ENCODE measurements around the gene FARSA. TPM values are rescaled to one million over a fixed set of nuclear protein-coding genes. Genes with fewer than 3 reads are reported as not detected.

Gene FARSA
- total and polyA plus RNA-seq, 2 of the 13 experiments (the other 11 are each of a cell fraction or from before 2014, with no cell fraction given), result 25.9 to 72.0 TPM

- Histone ChIP-seq H3K27ac (ENCODE audit: extremely low read length, insufficient read depth, low read length) (no peak overlapping the region), H3K36me3 (replicated peaks in 1 of 2; ENCODE audit: control insufficient read depth in 1 of 2, insufficient read depth in 2 of 2, low read length in 2 of 2) (peaks cover 27 to 48% of the 10 kb centered on the region in 2 experiments; a peak in 4 of 5 replicates)
- no peak for TF ChIP-seq ZFP62 (CRISPR knock-in tag; IDR thresholded peaks at IDR 0.05)
- TF ChIP-seq TCF7 (IDR thresholded peaks at IDR 0.05; ENCODE audit: low read depth), result no peak
- no peak for TF ChIP-seq SIX1 (CRISPR knock-in tag; IDR thresholded peaks at IDR 0.05; ENCODE audit: borderline replicate concordance)
- no peak for TF ChIP-seq ZNF7 (CRISPR knock-in tag; IDR thresholded peaks at IDR 0.05)
- peak; percentile 30; the same call in 1 of the 2 replicates for TF ChIP-seq RBFOX2 (IDR thresholded peaks at IDR 0.05; ENCODE audit: low read depth, low read length)
- no peak for TF ChIP-seq ZSCAN31 (CRISPR knock-in tag; IDR thresholded peaks at IDR 0.05; ENCODE audit: low read depth)
- no peak for TF ChIP-seq ZNF260 (CRISPR knock-in tag; IDR thresholded peaks at IDR 0.05; ENCODE audit: borderline replicate concordance, low read depth)
- TF ChIP-seq AGO2 (optimal IDR thresholded peaks at IDR 0.05; ENCODE audit: low read depth, low read length), result peak; percentile 91
- peak; percentile 21 for TF ChIP-seq RBM22 (optimal IDR thresholded peaks at IDR 0.05; ENCODE audit: low read length)
- TF ChIP-seq ZNF501 (CRISPR knock-in tag; IDR thresholded peaks at IDR 0.05), result no peak
- TF ChIP-seq FOXK2 (IDR thresholded peaks at IDR 0.05), result no peak
- TF ChIP-seq AGO1 (IDR thresholded peaks at IDR 0.05; ENCODE audit: low read depth, low read length, poor library complexity, severe bottlenecking), result peak; percentile 67
- 0 out of 2 replicates have a peak, but pooled peaks have one; percentile 11 for TF ChIP-seq RARA (CRISPR knock-in tag; IDR thresholded peaks at IDR 0.05)
- no peak for TF ChIP-seq ZNF34 (CRISPR knock-in tag; IDR thresholded peaks at IDR 0.05; ENCODE audit: borderline replicate concordance)
- no peak for TF ChIP-seq PBX3 (CRISPR knock-in tag; IDR thresholded peaks at IDR 0.05; ENCODE audit: borderline replicate concordance)
- 0 out of 2 replicates have a peak, but pooled peaks have one; percentile 49 for TF ChIP-seq PAF1 (CRISPR knock-in tag; IDR thresholded peaks at IDR 0.05)
- no peak for TF ChIP-seq ZHX1 (CRISPR knock-in tag; IDR thresholded peaks at IDR 0.05; ENCODE audit: low read depth)
- TF ChIP-seq JUN (CRISPR knock-in tag; IDR thresholded peaks at IDR 0.05), result no peak
These were observed 19.8 kb upstream of the FARSA start for GRCh38 chr19:12953138-12953798.

More at GRCh38 chr19:12953138-12953798, 19.8 kb upstream of the FARSA start:
- POLR2A ChIA-PET, result interaction anchor here (0.9 to 1.4 kb wide), 3 partner anchors 16 to 62 kb away, joined by 3 to 5 read pairs (median 4); partner anchors contain the start of gene GCDH
- Histone ChIP-seq H3K4me3 (replicated peaks in 1 of 3; ENCODE audit: insufficient read depth in 1 of 3, low read depth in 2 of 3, low read length in 3 of 3) (no peak overlapping the region), H2AFZ (ENCODE audit: low read length) (no peak overlapping the region), H3K79me2 (ENCODE audit: insufficient read depth, low read length) (peaks cover 24% of the 10 kb centered on the region), H3K9me3 (ENCODE audit: low read length) (no peaks in the 10 kb centered on the region), H3K9ac (ENCODE audit: insufficient read depth, low read depth, low read length) (no peak overlapping the region), H3K27me3 (ENCODE audit: control insufficient read depth in 1 of 2, insufficient read depth in 2 of 2, low read length in 2 of 2) (no peaks in the 10 kb centered on the region), H3K4me2 (ENCODE audit: low read depth, low read length) (no peak overlapping the region), H3K4me1 (ENCODE audit: insufficient read depth, low read length) (peaks cover 23% of the 10 kb centered on the region), H4K20me1 (ENCODE audit: insufficient read depth, low read length) (no peaks in the 10 kb centered on the region)
- CTCF ChIA-PET (ENCODE audit: low intra/inter-chr PET ratio, low total read pairs), result no interaction called here
- WGBS (ENCODE audit: low lambda C conversion rate), result 89% methylated on average over 4 of the region's 11 CpGs
- intact Hi-C loops (cut with micrococcal nuclease; ENCODE audit: unreplicated experiment) (no loop called here), in situ Hi-C loops (cut with HindIII; ENCODE audit: extremely low pct_ligation_motif_present, low pct_unique_long_range_greater_than_20kb) (no loop called here)
- BruUV-seq (replicated peaks), result TSS peak; percentile 61
- FAIRE-seq (no peak), ATAC-seq (no peak), DNase-seq (ENCODE audit: low spot score) (no peak)

All from HepG2 (cell line).